ENCODE data around the gene HEATR9. TPM values are rescaled to one million over a fixed set of nuclear protein-coding genes. Genes with fewer than 3 reads are reported as not detected.

Gene HEATR9
- total RNA-seq, 6 experiments from 2014 or later = not detected

DNA sequence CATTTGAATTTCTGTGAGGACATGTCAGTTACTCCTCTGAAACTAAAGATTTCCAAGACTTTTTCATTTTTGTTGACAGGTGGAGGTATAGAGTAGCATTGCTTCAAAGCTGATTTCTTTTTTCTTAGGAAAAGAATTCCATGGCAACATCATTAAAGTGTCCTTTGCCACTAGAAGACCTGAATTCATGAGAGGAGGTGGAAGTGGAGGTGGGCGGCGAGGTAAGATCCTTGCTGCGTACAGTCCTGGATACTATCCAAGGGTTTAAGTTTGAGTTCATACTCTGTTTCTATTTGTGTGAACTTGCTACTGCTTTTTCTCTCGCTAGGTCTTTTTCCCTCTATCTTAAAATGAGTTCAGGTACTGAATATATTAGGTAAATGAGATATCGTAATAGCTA lies 26.5 kb downstream of the HEATR9 start:
- no peaks in the 10 kb centered on the region for H3K4me1 ChIP-seq
- ATAC-seq = no peak

DNA sequence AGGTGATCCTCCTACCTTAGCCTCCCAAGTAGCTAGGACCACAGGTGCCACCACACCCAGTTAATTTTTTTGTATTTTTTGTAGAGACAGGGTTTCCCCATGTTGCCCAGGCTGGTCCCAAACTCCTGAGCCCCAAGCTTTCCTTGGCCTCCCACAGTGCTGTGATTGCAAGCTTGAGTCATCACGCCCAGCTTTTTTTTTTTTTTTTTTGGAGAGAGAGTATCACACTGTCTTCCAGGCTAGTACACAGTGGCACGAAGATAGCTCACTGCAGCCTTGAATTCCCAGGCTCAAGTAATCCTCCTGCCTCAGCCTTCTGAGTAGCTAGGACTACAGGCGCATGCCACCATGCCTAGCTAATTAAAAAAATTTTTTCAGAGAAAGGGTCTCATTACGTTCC lies 27.2 kb downstream of the HEATR9 start:
- Histone ChIP-seq H3K9me3 (no peaks in the 10 kb centered on the region), H3K27me3 (no peaks in the 10 kb centered on the region), H3K4me1 (no peaks in the 10 kb centered on the region), H3K36me3 (peaks cover 0 to 88% (median 42%) of the 10 kb centered on the region in 4 donors), H3K4me3 (no peak overlapping the region), H3K27ac (no peak overlapping the region)
- TF ChIP-seq, protein P1, sequence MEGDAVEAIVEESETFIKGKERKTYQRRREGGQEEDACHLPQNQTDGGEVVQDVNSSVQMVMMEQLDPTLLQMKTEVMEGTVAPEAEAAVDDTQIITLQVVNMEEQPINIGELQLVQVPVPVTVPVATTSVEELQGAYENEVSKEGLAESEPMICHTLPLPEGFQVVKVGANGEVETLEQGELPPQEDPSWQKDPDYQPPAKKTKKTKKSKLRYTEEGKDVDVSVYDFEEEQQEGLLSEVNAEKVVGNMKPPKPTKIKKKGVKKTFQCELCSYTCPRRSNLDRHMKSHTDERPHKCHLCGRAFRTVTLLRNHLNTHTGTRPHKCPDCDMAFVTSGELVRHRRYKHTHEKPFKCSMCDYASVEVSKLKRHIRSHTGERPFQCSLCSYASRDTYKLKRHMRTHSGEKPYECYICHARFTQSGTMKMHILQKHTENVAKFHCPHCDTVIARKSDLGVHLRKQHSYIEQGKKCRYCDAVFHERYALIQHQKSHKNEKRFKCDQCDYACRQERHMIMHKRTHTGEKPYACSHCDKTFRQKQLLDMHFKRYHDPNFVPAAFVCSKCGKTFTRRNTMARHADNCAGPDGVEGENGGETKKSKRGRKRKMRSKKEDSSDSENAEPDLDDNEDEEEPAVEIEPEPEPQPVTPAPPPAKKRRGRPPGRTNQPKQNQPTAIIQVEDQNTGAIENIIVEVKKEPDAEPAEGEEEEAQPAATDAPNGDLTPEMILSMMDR (IDR thresholded peaks at IDR 0.05) = no peak
- TF ChIP-seq POLR2A (IDR thresholded peaks at IDR 0.05) = no peak
- no peak for DNase-seq
- WGBS (ENCODE audit: insufficient coverage, low coverage, low lambda C conversion rate, missing lambda C conversion rate) = 96% methylated on average over 3 of the region's 4 CpGs
- ATAC-seq = no peak
- intact Hi-C loops (cut with DNase I) = no loop called here

More for the DNA sequence above, 26.5 kb downstream of the HEATR9 start:
- H3K27me3 ChIP-seq = no peaks in the 10 kb centered on the region
- intact Hi-C loops (cut with DNase I) = no loop called here
- WGBS (ENCODE audit: insufficient coverage, low coverage, low lambda C conversion rate, missing lambda C conversion rate) = 97% methylated on average over 5 of the region's 5 CpGs
- H3K36me3 ChIP-seq = peaks cover 0 to 84% (median 39%) of the 10 kb centered on the region in 4 donors
- H3K4me3 ChIP-seq = no peak overlapping the region
- DNase-seq = no peak
- no peak overlapping the region for H3K27ac ChIP-seq
- no peak for TF ChIP-seq POLR2A (IDR thresholded peaks at IDR 0.05)
- TF ChIP-seq, protein P1 (IDR thresholded peaks at IDR 0.05) = no peak
- no peaks in the 10 kb centered on the region for H3K9me3 ChIP-seq

DNA sequence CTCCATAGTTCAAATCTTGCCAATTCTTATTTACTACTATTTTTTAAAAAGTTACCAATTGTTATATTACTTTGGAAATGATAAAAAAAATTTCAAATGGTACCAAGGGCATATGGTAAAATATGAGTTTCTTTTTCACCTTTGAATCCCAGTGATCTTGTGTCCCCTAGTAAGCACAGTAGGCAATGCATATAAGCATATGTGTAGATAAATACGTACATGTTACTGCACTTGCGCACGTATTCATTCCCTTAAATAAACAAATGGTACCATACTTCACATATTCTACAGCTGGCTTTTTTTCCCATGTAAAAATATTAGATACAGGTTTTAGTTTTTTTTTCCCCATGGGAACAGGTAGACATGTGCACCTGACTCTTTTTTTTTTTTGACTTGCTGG lies 27.6 kb downstream of the HEATR9 start:
- no peak for ATAC-seq
- no peak overlapping the region for H3K4me3 ChIP-seq
- 89% methylated on average over 3 of the region's 3 CpGs for WGBS (ENCODE audit: insufficient coverage, low coverage, low lambda C conversion rate, missing lambda C conversion rate)

DNA sequence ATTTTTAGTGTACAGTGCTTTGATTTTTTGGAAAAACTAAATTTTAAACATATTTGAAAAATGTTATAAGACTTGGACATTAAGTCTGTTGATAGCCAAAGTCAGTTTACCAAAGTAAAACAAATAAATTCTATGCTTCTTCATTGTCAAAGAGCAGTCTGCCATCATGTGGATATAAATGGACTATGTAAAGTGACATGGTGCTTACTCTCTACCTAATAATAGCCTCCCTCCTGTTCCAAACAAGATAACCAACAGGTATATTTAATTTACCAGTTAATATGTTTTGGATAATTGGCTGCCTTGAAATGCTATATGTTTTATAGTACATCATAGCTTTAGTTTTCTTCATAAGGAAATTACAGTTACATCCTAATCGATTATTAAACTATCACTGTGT lies 43.5 kb downstream of the HEATR9 start:
- Histone ChIP-seq H3K27me3 (no peaks in the 10 kb centered on the region), H3K9me3 (no peaks in the 10 kb centered on the region), H3K4me3 (no peak overlapping the region), H3K4me1 (no peaks in the 10 kb centered on the region), H3K36me3 (peaks cover 8 to 66% (median 25%) of the 10 kb centered on the region in 4 donors), H3K27ac (no peak overlapping the region)
- TF ChIP-seq POLR2A (IDR thresholded peaks at IDR 0.05) = no peak
- TF ChIP-seq, protein P1 (IDR thresholded peaks at IDR 0.05) = no peak
- 100% methylated on average over 1 of the region's 1 CpG for WGBS (ENCODE audit: insufficient coverage, low coverage, low lambda C conversion rate, missing lambda C conversion rate)
- DNase-seq (no peak), ATAC-seq (no peak)
- intact Hi-C loops (cut with DNase I) = no loop called here

More for the DNA sequence above, 27.6 kb downstream of the HEATR9 start:
- TF ChIP-seq, protein P1 (IDR thresholded peaks at IDR 0.05) = no peak
- no peak for TF ChIP-seq POLR2A (IDR thresholded peaks at IDR 0.05)
- H3K27ac ChIP-seq = no peak overlapping the region
- H3K27me3 ChIP-seq = no peaks in the 10 kb centered on the region
- intact Hi-C loops (cut with DNase I) = no loop called here
- H3K4me1 ChIP-seq = no peaks in the 10 kb centered on the region
- DNase-seq = no peak
- H3K9me3 ChIP-seq = no peaks in the 10 kb centered on the region
- peaks cover 0 to 88% (median 43%) of the 10 kb centered on the region in 4 donors for H3K36me3 ChIP-seq

DNA sequence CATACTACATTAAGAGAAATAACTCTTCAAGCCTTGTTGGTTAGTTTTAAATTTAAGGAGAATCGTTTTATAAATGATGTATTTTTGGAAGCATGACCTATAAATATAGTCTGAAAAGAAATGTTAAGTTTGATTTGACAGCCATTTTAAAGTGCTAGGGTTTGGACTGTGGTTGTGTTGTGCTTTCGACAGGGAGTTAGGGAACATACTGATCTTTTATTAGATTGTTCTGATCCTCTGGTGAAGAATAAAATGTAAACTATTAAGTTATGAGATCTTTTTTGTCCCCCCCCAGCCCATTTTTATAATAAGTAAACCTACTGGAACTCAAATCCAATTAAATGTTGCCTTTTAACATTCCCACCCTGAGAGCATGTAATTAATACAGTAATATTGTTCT lies 47.4 kb downstream of the HEATR9 start:
- peaks cover 8 to 69% (median 24%) of the 10 kb centered on the region in 4 donors for H3K36me3 ChIP-seq
- ATAC-seq = no peak
- peaks cover 0 to 14% (median 6%) of the 10 kb centered on the region in 4 donors for H3K4me1 ChIP-seq
- TF ChIP-seq, protein P1 (IDR thresholded peaks at IDR 0.05) = no peak
- TF ChIP-seq POLR2A (IDR thresholded peaks at IDR 0.05) = no peak
- H3K4me3 ChIP-seq = no peak overlapping the region
- intact Hi-C loops (cut with DNase I) = no loop called here
- no peaks in the 10 kb centered on the region for H3K27me3 ChIP-seq
- 90% methylated on average over 2 of the region's 2 CpGs for WGBS (ENCODE audit: insufficient coverage, low coverage, low lambda C conversion rate, missing lambda C conversion rate)
- H3K9me3 ChIP-seq = no peaks in the 10 kb centered on the region
- no peak overlapping the region for H3K27ac ChIP-seq
- DNase-seq = no peak
